Measurements from ENCODE around the gene PAH. TPM values are rescaled to one million over a fixed set of nuclear protein-coding genes. Genes with fewer than 3 reads are reported as not detected.
"Not testable (repeated sequence)": the region's sequence is repeated elsewhere in the genome, so short reads cannot be mapped to it uniquely, and the experiment has no call there.

The PAH gene
- total RNA-seq, 1 donor from 2014 or later: not detected

DNA sequence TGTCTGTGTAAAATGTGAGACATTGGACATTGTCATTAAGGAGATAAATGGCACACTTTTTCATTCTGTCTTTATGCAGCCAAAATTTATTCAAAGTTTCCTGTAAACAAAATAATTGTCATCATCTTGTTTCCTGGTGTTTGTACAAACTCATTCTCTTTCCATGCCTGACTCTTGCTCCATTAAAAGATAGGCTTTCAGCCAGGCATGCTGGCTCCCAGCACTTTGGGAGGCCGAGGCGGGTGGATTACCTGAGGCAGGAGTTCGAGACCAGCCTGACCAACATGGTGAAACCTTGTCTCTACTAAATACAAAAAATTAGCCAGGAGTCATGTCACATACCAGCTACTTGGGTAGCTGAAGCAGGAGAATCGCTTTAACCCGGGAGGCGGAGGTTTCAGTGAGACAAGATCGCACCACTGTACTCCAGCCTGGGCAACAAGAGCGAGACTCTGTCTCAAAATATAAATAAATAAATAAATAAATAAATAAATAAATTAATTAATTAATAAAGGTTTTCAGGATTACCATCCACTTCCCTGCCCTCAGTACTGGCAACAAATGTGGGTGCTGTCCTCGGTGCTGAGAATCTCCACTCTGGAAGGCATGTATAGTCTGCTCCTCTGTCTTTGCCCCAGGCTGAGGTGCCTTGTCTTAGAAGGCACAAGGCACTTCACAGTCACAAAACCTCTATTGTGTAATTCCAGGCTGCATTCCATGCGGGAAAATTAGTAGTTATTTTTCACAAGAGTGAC, 83.2 kb downstream of the PAH start:
- Histone ChIP-seq H3K4me3 (no peak overlapping the region), H3K27me3 (no peaks in the 10 kb centered on the region), H3K36me3 (no peaks in the 10 kb centered on the region), H3K9me3 (no peaks in the 10 kb centered on the region), H3K4me1 (no peaks in the 10 kb centered on the region), H3K27ac (no peak overlapping the region)
- intact Hi-C loops (cut with DNase I): no loop called here
- TF ChIP-seq, protein P1, sequence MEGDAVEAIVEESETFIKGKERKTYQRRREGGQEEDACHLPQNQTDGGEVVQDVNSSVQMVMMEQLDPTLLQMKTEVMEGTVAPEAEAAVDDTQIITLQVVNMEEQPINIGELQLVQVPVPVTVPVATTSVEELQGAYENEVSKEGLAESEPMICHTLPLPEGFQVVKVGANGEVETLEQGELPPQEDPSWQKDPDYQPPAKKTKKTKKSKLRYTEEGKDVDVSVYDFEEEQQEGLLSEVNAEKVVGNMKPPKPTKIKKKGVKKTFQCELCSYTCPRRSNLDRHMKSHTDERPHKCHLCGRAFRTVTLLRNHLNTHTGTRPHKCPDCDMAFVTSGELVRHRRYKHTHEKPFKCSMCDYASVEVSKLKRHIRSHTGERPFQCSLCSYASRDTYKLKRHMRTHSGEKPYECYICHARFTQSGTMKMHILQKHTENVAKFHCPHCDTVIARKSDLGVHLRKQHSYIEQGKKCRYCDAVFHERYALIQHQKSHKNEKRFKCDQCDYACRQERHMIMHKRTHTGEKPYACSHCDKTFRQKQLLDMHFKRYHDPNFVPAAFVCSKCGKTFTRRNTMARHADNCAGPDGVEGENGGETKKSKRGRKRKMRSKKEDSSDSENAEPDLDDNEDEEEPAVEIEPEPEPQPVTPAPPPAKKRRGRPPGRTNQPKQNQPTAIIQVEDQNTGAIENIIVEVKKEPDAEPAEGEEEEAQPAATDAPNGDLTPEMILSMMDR (IDR thresholded peaks at IDR 0.05): no peak
- DNase-seq (ENCODE audit: low spot score in 2 of 2): no peak

DNA sequence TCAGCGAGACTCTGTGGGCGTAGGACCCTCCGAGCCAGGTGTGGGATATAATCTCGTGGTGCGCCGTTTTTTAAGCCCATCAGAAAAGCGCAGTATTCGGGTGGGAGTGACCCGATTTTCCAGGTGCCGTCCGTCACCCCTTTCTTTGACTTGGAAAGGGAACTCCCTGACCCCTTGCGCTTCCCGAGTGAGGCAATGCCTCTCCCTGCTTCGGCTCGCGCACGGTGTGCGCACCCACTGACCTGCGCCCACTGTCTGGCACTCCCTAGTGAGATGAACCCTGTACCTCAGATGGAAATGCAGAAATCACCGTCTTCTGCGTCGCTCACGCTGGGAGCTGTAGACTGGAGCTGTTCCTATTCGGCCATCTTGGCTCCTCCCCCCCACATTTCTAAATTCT, 84.2 kb downstream of the PAH start:
- H3K36me3 ChIP-seq; intact Hi-C loops (cut with DNase I); H3K4me3 ChIP-seq; H3K9me3 ChIP-seq; H3K27ac ChIP-seq; H3K4me1 ChIP-seq; DNase-seq (ENCODE audit: low spot score in 2 of 2); H3K27me3 ChIP-seq: not testable (repeated sequence)

DNA sequence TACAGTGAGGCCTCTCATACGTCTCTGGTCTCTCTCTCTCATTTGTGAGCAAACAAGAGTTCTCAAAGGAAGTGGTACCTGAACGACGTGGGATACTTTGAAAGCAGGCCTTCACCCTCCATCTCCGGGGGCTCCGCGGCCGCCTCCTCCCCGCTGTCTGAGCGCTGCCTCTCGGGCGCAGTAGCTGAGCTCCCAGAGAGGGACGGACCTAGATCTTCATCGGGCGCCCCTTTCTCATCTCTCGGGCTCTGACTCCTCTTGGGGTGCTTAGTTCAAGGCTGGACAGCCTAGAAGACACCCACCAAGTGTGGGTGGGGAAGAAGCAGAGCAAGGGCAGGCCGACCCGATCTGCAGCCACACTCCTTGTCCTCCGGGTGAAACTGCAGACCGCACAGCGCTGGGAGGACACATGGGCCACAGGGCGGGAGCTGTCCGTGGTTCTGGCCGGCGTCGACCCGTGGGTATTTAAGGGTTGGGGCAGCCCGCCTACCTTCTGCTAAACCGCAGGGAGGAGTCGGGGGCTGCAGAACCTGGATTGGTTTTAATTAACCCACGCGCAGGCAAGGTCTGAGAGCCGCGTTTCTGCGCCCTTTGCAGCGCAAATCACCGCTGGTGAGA, 92.7 kb downstream of the PAH start:
- no peak for DNase-seq (ENCODE audit: low spot score in 2 of 2)
- no peaks in the 10 kb centered on the region for H3K4me1 ChIP-seq

DNA sequence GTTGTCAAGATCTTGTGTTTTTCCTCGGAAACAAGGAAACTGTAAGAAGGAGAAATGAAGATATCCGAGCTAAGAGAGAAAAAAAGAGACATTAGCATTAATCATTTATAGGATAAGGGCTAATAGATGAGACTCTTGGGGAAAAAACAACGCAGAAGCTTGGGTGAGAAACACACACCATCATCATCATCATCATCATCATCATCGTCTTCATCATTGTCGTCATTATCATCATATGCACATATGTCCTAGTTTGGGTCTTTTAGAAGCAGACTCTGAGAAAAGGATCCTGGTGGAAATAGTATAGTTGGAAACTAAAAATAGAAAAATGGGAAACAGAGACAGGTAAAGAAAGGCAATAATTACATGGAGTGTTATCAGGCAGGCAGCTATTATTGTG, 95.9 kb downstream of the PAH start:
- Histone ChIP-seq H3K4me3 (no peak overlapping the region), H3K27me3 (no peaks in the 10 kb centered on the region), H3K27ac (no peak overlapping the region), H3K4me1 (no peaks in the 10 kb centered on the region), H3K36me3 (no peaks in the 10 kb centered on the region), H3K9me3 (no peaks in the 10 kb centered on the region)
- no peak for DNase-seq (ENCODE audit: low spot score in 2 of 2)
- intact Hi-C loops (cut with DNase I): no loop called here
- TF ChIP-seq, protein P1 (IDR thresholded peaks at IDR 0.05): no peak

More for the DNA sequence above, 92.7 kb downstream of the PAH start:
- H3K27ac ChIP-seq: no peak overlapping the region
- H3K36me3 ChIP-seq: no peaks in the 10 kb centered on the region
- no peaks in the 10 kb centered on the region for H3K9me3 ChIP-seq
- no peaks in the 10 kb centered on the region for H3K27me3 ChIP-seq
- TF ChIP-seq, protein P1 (IDR thresholded peaks at IDR 0.05): no peak
- no peak overlapping the region for H3K4me3 ChIP-seq
- intact Hi-C loops (cut with DNase I): no loop called here

DNA sequence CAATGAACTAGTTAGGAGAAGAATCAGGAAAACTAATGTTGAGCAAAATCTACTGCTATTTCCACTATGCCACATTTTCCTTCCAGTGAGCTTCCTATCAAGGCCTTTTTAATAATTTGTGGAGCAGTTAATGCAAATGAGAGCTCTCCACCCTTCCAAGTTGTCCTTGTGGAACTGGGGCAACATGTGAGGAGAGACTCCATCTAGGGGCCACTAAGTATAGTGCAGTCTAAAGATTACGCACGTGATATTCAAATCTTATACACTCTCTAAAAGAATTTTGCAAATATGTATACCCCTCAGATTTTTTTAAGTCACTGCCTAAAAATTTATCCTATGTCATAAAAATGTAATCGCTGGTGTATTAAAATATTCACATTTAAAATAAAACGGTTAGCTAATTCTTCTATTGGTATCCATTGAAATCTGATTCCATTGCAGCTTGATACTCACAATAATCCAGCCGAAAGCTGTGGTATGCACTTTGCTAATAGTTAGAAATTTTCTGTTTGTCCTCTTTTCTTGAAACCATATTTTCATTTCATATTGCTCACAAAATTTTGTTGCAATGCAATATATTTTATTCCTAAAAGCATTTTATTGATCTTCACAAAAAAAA, 100.1 kb downstream of the PAH start:
- no peak overlapping the region for H3K4me3 ChIP-seq
- H3K27ac ChIP-seq: no peak overlapping the region
- H3K4me1 ChIP-seq: no peaks in the 10 kb centered on the region
- intact Hi-C loops (cut with DNase I): no loop called here
- H3K27me3 ChIP-seq: no peaks in the 10 kb centered on the region
- TF ChIP-seq, protein P1 (IDR thresholded peaks at IDR 0.05): peak in 1 of 3 experiments; percentile 36
- DNase-seq (ENCODE audit: low spot score in 2 of 2): no peak
- no peaks in the 10 kb centered on the region for H3K36me3 ChIP-seq
- no peaks in the 10 kb centered on the region for H3K9me3 ChIP-seq

All from ascending aorta (tissue), 2 donors.